DND-41 (cell line): ENCODE measurements around the gene PHLDB2.

Experiments
- ATAC-seq: fragments of 200-7000 bp; cut with Tn5 transposase; 3 replicates; pipeline ENCODE4 v1.9.1; 2021; ENCODE audit warnings: low read depth; ENCODE audit not compliant: insufficient read depth
- DNase-seq: peaks from one replicate; pipeline ENCODE4 v3.0.0-alpha.2; 2020
- H2AFZ ChIP-seq: 2 replicates; pipeline ENCODE4 v1.6.0; 2012; ENCODE audit warnings: low read depth, low read length
- H3K27ac ChIP-seq: 2 replicates; pipeline ENCODE4 v1.5.1; 2012; ENCODE audit warnings: low read length, inconsistent platforms
- H3K27me3 ChIP-seq: fragments of 200-600 bp; sonication (generic); 2 replicates; pipeline ENCODE4 v1.6.0; 2012; ENCODE audit warnings: low read length, mild to moderate bottlenecking, inconsistent platforms; ENCODE audit not compliant: insufficient read depth, poor library complexity
- H3K36me3 ChIP-seq: 2 replicates; pipeline ENCODE4 v1.5.1; 2012; ENCODE audit warnings: low read length, inconsistent platforms; ENCODE audit not compliant: insufficient read depth
- H3K4me1 ChIP-seq: 2 replicates; pipeline ENCODE4 v1.5.1; 2012; ENCODE audit warnings: mild to moderate bottlenecking, low read length; ENCODE audit not compliant: insufficient read depth
- H3K4me2 ChIP-seq: 2 replicates; pipeline ENCODE4 v1.6.0; 2012; ENCODE audit warnings: mild to moderate bottlenecking, moderate library complexity, low read length, inconsistent platforms; ENCODE audit not compliant: insufficient read depth
- H3K4me3 ChIP-seq, 2 experiments: fragments of 200-600 bp in 1 of 2; shearing (Covaris generic) in 1 of 2; 2 replicates each; pipeline ENCODE4 v1.5.1; 2012 to 2016; ENCODE audit warnings: inconsistent platforms in 2 of 2, low read length in 2 of 2, mild to moderate bottlenecking in 2 of 2, low read depth in 1 of 2, moderate library complexity in 1 of 2
- H3K79me2 ChIP-seq: 2 replicates; pipeline ENCODE4 v1.6.0; 2012; ENCODE audit warnings: low read length, inconsistent platforms; ENCODE audit not compliant: insufficient read depth
- H3K9ac ChIP-seq: 2 replicates; pipeline ENCODE4 v1.6.0; 2012; ENCODE audit warnings: low read depth, mild to moderate bottlenecking, inconsistent platforms, low read length, moderate library complexity
- H3K9me3 ChIP-seq: 2 replicates; pipeline ENCODE4 v1.5.1; 2012; ENCODE audit warnings: low read length, moderate library complexity, mild to moderate bottlenecking, inconsistent platforms; ENCODE audit not compliant: insufficient read depth, severe bottlenecking
- H4K20me1 ChIP-seq: 2 replicates; pipeline ENCODE4 v1.6.0; 2012; ENCODE audit warnings: low read length; ENCODE audit not compliant: insufficient read depth
- CTCF ChIP-seq: IDR thresholded peaks from 2 replicates; pipeline ENCODE4 v1.5.1; 2012; ENCODE audit warnings: borderline replicate concordance, low read length, moderate library complexity, mild to moderate bottlenecking; ENCODE audit not compliant: poor library complexity, severe bottlenecking; ENCODE audit errors: extremely low read depth
- EZH2 ChIP-seq: IDR thresholded peaks from 3 replicates; pipeline ENCODE4 v1.6.1; 2012; ENCODE audit warnings: borderline replicate concordance, low read depth, mild to moderate bottlenecking, moderate library complexity, low read length, inconsistent platforms; ENCODE audit not compliant: severe bottlenecking

The PHLDB2 gene

GRCh38 chr3:111954228-111954990, 95.3 kb downstream of the PHLDB2 start:
- no peak overlapping the region for H3K27ac ChIP-seq
- no peaks in the 10 kb centered on the region for H3K9me3 ChIP-seq
- H2AFZ ChIP-seq: no peak overlapping the region
- H3K4me2 ChIP-seq: no peak overlapping the region
- no peaks in the 10 kb centered on the region for H3K79me2 ChIP-seq
- H3K36me3 ChIP-seq: no peaks in the 10 kb centered on the region
- ATAC-seq (no peak), DNase-seq (no peak)
- TF ChIP-seq EZH2: no peak
- no peak for TF ChIP-seq CTCF
- H3K27me3 ChIP-seq: no peaks in the 10 kb centered on the region
- H3K4me3 ChIP-seq: no peak overlapping the region
- H4K20me1 ChIP-seq: no peaks in the 10 kb centered on the region
- H3K9ac ChIP-seq: no peak overlapping the region
- H3K4me1 ChIP-seq: no peaks in the 10 kb centered on the region

GRCh38 chr3:111955876-111956275, 96.8 kb downstream of the PHLDB2 start:
- H3K27ac ChIP-seq: no peak overlapping the region
- TF ChIP-seq EZH2: no peak
- no peak for TF ChIP-seq CTCF
- DNase-seq (no peak), ATAC-seq (no peak)
- H3K27me3 ChIP-seq: no peaks in the 10 kb centered on the region
- no peaks in the 10 kb centered on the region for H3K36me3 ChIP-seq
- H3K4me1 ChIP-seq: no peaks in the 10 kb centered on the region
- no peak overlapping the region for H3K4me2 ChIP-seq
- H3K4me3 ChIP-seq: no peak overlapping the region
- no peak overlapping the region for H2AFZ ChIP-seq
- no peaks in the 10 kb centered on the region for H3K9me3 ChIP-seq
- H3K9ac ChIP-seq: no peak overlapping the region
- no peaks in the 10 kb centered on the region for H4K20me1 ChIP-seq
- H3K79me2 ChIP-seq: no peaks in the 10 kb centered on the region

GRCh38 chr3:111956449-111956848, 97.4 kb downstream of the PHLDB2 start:
- H3K9ac ChIP-seq: no peak overlapping the region
- no peak overlapping the region for H2AFZ ChIP-seq
- H3K36me3 ChIP-seq: no peaks in the 10 kb centered on the region
- H4K20me1 ChIP-seq: no peaks in the 10 kb centered on the region
- H3K79me2 ChIP-seq: no peaks in the 10 kb centered on the region
- TF ChIP-seq EZH2 (no peak), CTCF (no peak)
- H3K27me3 ChIP-seq: no peaks in the 10 kb centered on the region
- H3K4me3 ChIP-seq: no peak overlapping the region
- H3K4me1 ChIP-seq: no peaks in the 10 kb centered on the region
- no peak overlapping the region for H3K4me2 ChIP-seq
- DNase-seq (no peak), ATAC-seq (no peak)
- no peak overlapping the region for H3K27ac ChIP-seq
- no peaks in the 10 kb centered on the region for H3K9me3 ChIP-seq
